DMS53 (cell line): ENCODE results near the gene LIPG.
"Not testable (repeated sequence)": the region's sequence is repeated elsewhere in the genome, so short reads cannot be mapped to it uniquely, and the experiment has no call there.

Experiments used
- DNase-seq: peaks from one replicate; lab custom pipeline; 2025; lab: John Stamatoyannopoulos, UW

LIPG gene

GRCh38 chr18:49573835-49574234, 12.0 kb downstream of the LIPG start:
- no peak for DNase-seq

GRCh38 chr18:49579041-49579440, 17.2 kb downstream of the LIPG start:
- not testable (repeated sequence) for DNase-seq

- not testable (repeated sequence) for DNase-seq
Observed at GRCh38 chr18:49579583-49579982, 17.7 kb downstream of the LIPG start.

GRCh38 chr18:49580279-49580678, 18.4 kb downstream of the LIPG start:
- DNase-seq, result no peak

- DNase-seq, result no peak
Observed at GRCh38 chr18:49581371-49581770, 19.5 kb downstream of the LIPG start.

GRCh38 chr18:49582579-49582978, 20.7 kb downstream of the LIPG start:
- no peak for DNase-seq

GRCh38 chr18:49584394-49584793, 22.5 kb downstream of the LIPG start:
- DNase-seq, result peak; percentile 28

GRCh38 chr18:49584951-49585350, 23.1 kb downstream of the LIPG start:
- not testable (repeated sequence) for DNase-seq

- DNase-seq, result no peak
Observed at GRCh38 chr18:49585781-49586663, 24.2 kb downstream of the LIPG start.

GRCh38 chr18:49588171-49588570, 26.3 kb downstream of the LIPG start:
- no peak for DNase-seq

- no peak for DNase-seq
Observed at GRCh38 chr18:49588971-49589370, 27.1 kb downstream of the LIPG start.

- peak; percentile 61 for DNase-seq
Observed at GRCh38 chr18:49590608-49591007, 28.8 kb downstream of the LIPG start.

- DNase-seq, result peak; percentile 98
Observed at GRCh38 chr18:49591271-49591670, 29.4 kb downstream of the LIPG start.

- peak; percentile 83 for DNase-seq
Observed at GRCh38 chr18:49591775-49592174, 29.9 kb downstream of the LIPG start.

- DNase-seq, result peak; percentile 43
Observed at GRCh38 chr18:49596687-49597086, 34.8 kb downstream of the LIPG start.

- peak; percentile 80 for DNase-seq
Observed at GRCh38 chr18:49597157-49597931, 35.5 kb downstream of the LIPG start.

GRCh38 chr18:49601211-49601610, 39.4 kb downstream of the LIPG start:
- no peak for DNase-seq

- DNase-seq, result no peak
Observed at GRCh38 chr18:49608366-49609255, 46.8 kb downstream of the LIPG start.

- peak; percentile 30 for DNase-seq
Observed at GRCh38 chr18:49609256-49610021, 47.6 kb downstream of the LIPG start.

- DNase-seq, result no peak
Observed at GRCh38 chr18:49610022-49610445, 48.2 kb downstream of the LIPG start.

GRCh38 chr18:49611316-49611715, 49.5 kb downstream of the LIPG start:
- no peak for DNase-seq
